H9 (cell line): ENCODE measurements around the gene FLVCR1. TPM values are rescaled to one million over a fixed set of nuclear protein-coding genes. Genes with fewer than 3 reads are reported as not detected.

ENCODE experiments used
- DNase-seq: peaks from one replicate; pipeline ENCODE4 v3.0.0-alpha.2; 2017
- H2AFZ ChIP-seq: one replicate; pipeline ENCODE4 v1.6.1; 2013; ENCODE audit warnings: mild to moderate bottlenecking, low read length, control low read depth, moderate library complexity
- H2AK5ac ChIP-seq: 2 replicates; pipeline ENCODE4 v1.6.1; 2013; ENCODE audit warnings: low read length, control low read depth, mixed read lengths; ENCODE audit not compliant: insufficient read length
- H2BK120ac ChIP-seq: one replicate; pipeline ENCODE4 v1.6.1; 2013; ENCODE audit warnings: low read depth, mild to moderate bottlenecking, low read length, control low read depth, inconsistent platforms; ENCODE audit not compliant: poor library complexity, severe bottlenecking
- H2BK12ac ChIP-seq: 2 replicates; pipeline ENCODE4 v1.6.1; 2013; ENCODE audit warnings: low read length, control low read depth, mixed read lengths, low read depth; ENCODE audit not compliant: insufficient read length
- H2BK15ac ChIP-seq: 2 replicates; pipeline ENCODE4 v1.6.1; 2013; ENCODE audit warnings: low read depth, low read length, control low read depth
- H2BK20ac ChIP-seq: one replicate; pipeline ENCODE4 v1.6.1; 2013; ENCODE audit warnings: low read depth, mild to moderate bottlenecking, low read length, control low read depth, inconsistent platforms; ENCODE audit not compliant: poor library complexity, severe bottlenecking
- H2BK5ac ChIP-seq: 2 replicates; pipeline ENCODE4 v1.6.1; 2013; ENCODE audit warnings: low read length, control low read depth, mixed read lengths; ENCODE audit not compliant: insufficient read length
- H3K14ac ChIP-seq: 2 replicates; pipeline ENCODE4 v1.6.1; 2013; ENCODE audit warnings: low read length, control low read depth; ENCODE audit not compliant: insufficient read depth
- H3K18ac ChIP-seq: 2 replicates; pipeline ENCODE4 v1.6.1; 2013; ENCODE audit warnings: low read depth, mild to moderate bottlenecking, mixed read lengths, low read length, control low read depth; ENCODE audit not compliant: insufficient read length
- H3K23ac ChIP-seq: 2 replicates; pipeline ENCODE4 v1.6.1; 2013; ENCODE audit warnings: low read length, control low read depth, mixed read lengths, low read depth; ENCODE audit not compliant: insufficient read length
- H3K23me2 ChIP-seq: 2 replicates; pipeline ENCODE4 v1.6.1; 2013; ENCODE audit warnings: low read depth, mild to moderate bottlenecking, mixed read lengths, low read length, control low read depth; ENCODE audit not compliant: insufficient read length, poor library complexity, severe bottlenecking
- H3K27ac ChIP-seq: 2 replicates; pipeline ENCODE4 v1.5.1; 2013; ENCODE audit warnings: low read length, control low read depth, mixed read lengths, low read depth; ENCODE audit not compliant: insufficient read length
- H3K27me3 ChIP-seq: 2 replicates; pipeline ENCODE4 v1.6.1; 2013; ENCODE audit warnings: low read length, control low read depth, inconsistent platforms; ENCODE audit not compliant: insufficient read depth
- H3K4ac ChIP-seq: 2 replicates; pipeline ENCODE4 v1.6.1; 2013; ENCODE audit warnings: low read depth, mild to moderate bottlenecking, control low read depth, inconsistent platforms, low read length, moderate library complexity
- H3K4me1 ChIP-seq: 2 replicates; pipeline ENCODE4 v1.6.1; 2013; ENCODE audit warnings: low read length, control low read depth, inconsistent platforms; ENCODE audit not compliant: insufficient read depth
- H3K4me2 ChIP-seq: 2 replicates; pipeline ENCODE4 v1.6.1; 2013; ENCODE audit warnings: low read length, control low read depth, mixed read lengths; ENCODE audit not compliant: insufficient read length, insufficient read depth
- H3K56ac ChIP-seq: 2 replicates; pipeline ENCODE4 v1.6.1; 2013; ENCODE audit warnings: low read depth, mild to moderate bottlenecking, mixed read lengths, low read length, control low read depth; ENCODE audit not compliant: insufficient read length
- H3K79me1 ChIP-seq: 2 replicates; pipeline ENCODE4 v1.6.1; 2013; ENCODE audit warnings: low read depth, mild to moderate bottlenecking, moderate library complexity, low read length, control low read depth, inconsistent platforms; ENCODE audit not compliant: insufficient read depth, poor library complexity, severe bottlenecking
- H3K79me2 ChIP-seq: 2 replicates; pipeline ENCODE4 v1.6.1; 2013; ENCODE audit warnings: low read length, control low read depth, inconsistent platforms; ENCODE audit not compliant: insufficient read depth
- H3K9ac ChIP-seq: 2 replicates; pipeline ENCODE4 v1.6.1; 2013; ENCODE audit warnings: low read length, control low read depth, mixed read lengths; ENCODE audit not compliant: insufficient read length; ENCODE audit errors: extremely low read depth
- H3K9me3 ChIP-seq: one replicate; pipeline ENCODE4 v1.6.1; 2013; ENCODE audit warnings: low read depth, low read length, inconsistent platforms; ENCODE audit not compliant: control insufficient read depth
- H3T11ph ChIP-seq: one replicate; pipeline ENCODE4 v1.6.1; 2013; ENCODE audit warnings: mild to moderate bottlenecking, low read length, control low read depth, inconsistent platforms
- H4K20me1 ChIP-seq: one replicate; pipeline ENCODE4 v1.6.1; 2013; ENCODE audit not compliant: control insufficient read depth, insufficient read length, insufficient read depth
- H4K5ac ChIP-seq: 2 replicates; pipeline ENCODE4 v1.6.1; 2013; ENCODE audit warnings: low read depth, mild to moderate bottlenecking, mixed read lengths, low read length, control low read depth; ENCODE audit not compliant: insufficient read length
- H4K8ac ChIP-seq: replicated peaks from 2 replicates; pipeline ENCODE4 v1.6.1; 2013; ENCODE audit warnings: low read length, control low read depth, mixed read lengths, low read depth; ENCODE audit not compliant: insufficient read length
- H4K91ac ChIP-seq: 2 replicates; pipeline ENCODE4 v1.6.1; 2013; ENCODE audit warnings: low read depth, mild to moderate bottlenecking, moderate library complexity, mixed read lengths, low read length, control low read depth; ENCODE audit not compliant: insufficient read length
- H3K27ac Mint-ChIP-seq, 3 experiments: 2 replicates in 2 of 3; 3 replicates in 1 of 3; pipeline ENCODE4 v1.8.0; 2020 to 2021; ENCODE audit warnings: mixed read lengths in 3 of 3, mild to moderate bottlenecking in 1 of 3, moderate library complexity in 1 of 3
- H3K27me3 Mint-ChIP-seq: 2 replicates; pipeline ENCODE4 v1.8.0; 2021; ENCODE audit warnings: low read depth, mild to moderate bottlenecking, moderate library complexity, mixed read lengths
- H3K36me3 Mint-ChIP-seq, 3 experiments: 2 replicates in 2 of 3; 3 replicates in 1 of 3; pipeline ENCODE4 v1.8.0; 2020 to 2021; ENCODE audit warnings: low read depth in 3 of 3, mixed read lengths in 3 of 3; ENCODE audit not compliant: insufficient read depth in 1 of 3
- H3K4me1 Mint-ChIP-seq, 2 experiments: 2 replicates each; pipeline ENCODE4 v1.8.0; 2020; ENCODE audit warnings: mixed read lengths in 2 of 2
- H3K4me3 Mint-ChIP-seq, 2 experiments: 2 replicates in 1 of 2; 3 replicates in 1 of 2; pipeline ENCODE4 v1.8.0; 2020 to 2021; ENCODE audit warnings: mild to moderate bottlenecking in 2 of 2, mixed read lengths in 2 of 2, moderate library complexity in 1 of 2
- H3K9me3 Mint-ChIP-seq, 2 experiments: 2 replicates in 1 of 2; 3 replicates in 1 of 2; pipeline ENCODE4 v1.8.0; 2020; ENCODE audit warnings: mild to moderate bottlenecking in 2 of 2, mixed read lengths in 2 of 2, moderate library complexity in 1 of 2
- WGBS: extraction: QIAGEN DNeasy Blood & Tissue Kit; methylation state at CpG from one replicate; pipeline ENCODE4 v1.1.7; 2013; ENCODE audit warnings: missing lambda C conversion rate, low lambda C conversion rate, mixed read lengths; ENCODE audit not compliant: insufficient read length; ENCODE audit errors: extremely low coverage; 5-methylcytosine and 5-hydroxymethylcytosine counted together
- total RNA-seq: library from RNA; stranded (reverse); gene quantifications from 2 replicates; pipeline ENCODE4 v1.2.1, GENCODE V29; 2021
- TF ChIP-seq, protein P1 (sequence below): fragments of 200-600 bp; sonication (generic); conservative IDR thresholded peaks from 3 replicates; pipeline ENCODE4 v1.8.0; 2021; ENCODE audit warnings: antibody characterized with exemption, mild to moderate bottlenecking

The FLVCR1 gene
- total RNA-seq, 1 experiment from 2014 or later: 55.2 TPM

DNA sequence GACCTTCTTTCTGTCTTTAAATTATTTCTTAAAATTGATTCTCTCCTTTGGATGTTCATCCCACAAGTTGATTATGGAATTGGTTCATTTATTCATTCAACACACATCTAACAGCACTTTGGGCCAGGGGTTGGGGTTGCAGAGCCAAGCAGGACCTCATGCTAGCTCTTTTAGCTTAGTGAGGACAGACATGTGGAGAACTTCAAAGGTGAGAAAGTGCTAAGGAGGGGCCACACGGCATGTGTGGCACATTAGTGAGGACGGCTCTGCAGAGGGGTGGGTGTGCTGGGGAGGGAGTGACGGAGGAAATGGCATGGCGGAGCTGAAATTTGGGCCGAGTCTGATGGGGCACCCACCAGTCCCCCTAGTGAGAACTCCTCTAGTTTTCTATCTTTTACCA, 59.8 kb downstream of the FLVCR1 start:
- Histone ChIP-seq H3K18ac (no peak overlapping the region), H3K79me1 (no peaks in the 10 kb centered on the region), H2BK15ac (no peak overlapping the region), H3K27ac (no peak overlapping the region), H3K4ac (no peak overlapping the region), H3K23me2 (no peaks in the 10 kb centered on the region), H3K9me3 (no peaks in the 10 kb centered on the region), H3K27me3 (no peaks in the 10 kb centered on the region), H3K4me2 (no peak overlapping the region), H2BK120ac (no peak overlapping the region), H3K23ac (no peak overlapping the region), H3K4me1 (no peaks in the 10 kb centered on the region; the same call in 1 of the 2 replicates), H3K79me2 (no peaks in the 10 kb centered on the region; the same call in 1 of the 2 replicates), H4K8ac (no peak overlapping the region), H2BK12ac (no peak overlapping the region), H4K91ac (no peak overlapping the region), H3T11ph (no peak overlapping the region), H2BK5ac (no peak overlapping the region), H3K9ac (no peak overlapping the region), H3K56ac (no peak overlapping the region), H2BK20ac (no peak overlapping the region), H2AK5ac (no peak overlapping the region), H2AFZ (no peak overlapping the region), H3K14ac (no peak overlapping the region), H4K5ac (no peak overlapping the region), H4K20me1 (no peaks in the 10 kb centered on the region)
- Mint-ChIP-seq H3K4me1 (peaks cover 53 to 56% of the 10 kb centered on the region in 2 experiments), H3K27ac (no peak overlapping the region), H3K4me3 (peak overlapping the region in 1 of 2 experiments; percentile 27; a peak in 2 of 5 replicates), H3K9me3 (no peaks in the 10 kb centered on the region), H3K36me3 (peaks cover 12 to 40% (median 28%) of the 10 kb centered on the region in 3 experiments), H3K27me3 (no peaks in the 10 kb centered on the region)
- DNase-seq: peak; percentile 22
- no CpG with 5 or more reads among the region's 5 CpGs for WGBS
- TF ChIP-seq, protein P1, sequence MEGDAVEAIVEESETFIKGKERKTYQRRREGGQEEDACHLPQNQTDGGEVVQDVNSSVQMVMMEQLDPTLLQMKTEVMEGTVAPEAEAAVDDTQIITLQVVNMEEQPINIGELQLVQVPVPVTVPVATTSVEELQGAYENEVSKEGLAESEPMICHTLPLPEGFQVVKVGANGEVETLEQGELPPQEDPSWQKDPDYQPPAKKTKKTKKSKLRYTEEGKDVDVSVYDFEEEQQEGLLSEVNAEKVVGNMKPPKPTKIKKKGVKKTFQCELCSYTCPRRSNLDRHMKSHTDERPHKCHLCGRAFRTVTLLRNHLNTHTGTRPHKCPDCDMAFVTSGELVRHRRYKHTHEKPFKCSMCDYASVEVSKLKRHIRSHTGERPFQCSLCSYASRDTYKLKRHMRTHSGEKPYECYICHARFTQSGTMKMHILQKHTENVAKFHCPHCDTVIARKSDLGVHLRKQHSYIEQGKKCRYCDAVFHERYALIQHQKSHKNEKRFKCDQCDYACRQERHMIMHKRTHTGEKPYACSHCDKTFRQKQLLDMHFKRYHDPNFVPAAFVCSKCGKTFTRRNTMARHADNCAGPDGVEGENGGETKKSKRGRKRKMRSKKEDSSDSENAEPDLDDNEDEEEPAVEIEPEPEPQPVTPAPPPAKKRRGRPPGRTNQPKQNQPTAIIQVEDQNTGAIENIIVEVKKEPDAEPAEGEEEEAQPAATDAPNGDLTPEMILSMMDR: no peak
